Esophagus muscularis mucosa (tissue), 4 donors: ENCODE results near the gene ATRN. TPM values are rescaled to one million over a fixed set of nuclear protein-coding genes. Genes with fewer than 3 reads are reported as not detected.
"Not testable (repeated sequence)": the region's sequence is repeated elsewhere in the genome, so short reads cannot be mapped to it uniquely, and the experiment has no call there.

Source experiments
- DNase-seq: peaks from one replicate; pipeline ENCODE4 v3.0.0-alpha.2; 2017; ENCODE audit errors: extremely low spot score
- H3K27ac ChIP-seq, 4 donors: fragments of 200-600 bp; sonication (generic); replicated peaks in 1 of 4; 1 replicate in 3 of 4; 2 replicates in 1 of 4; pipeline ENCODE4 v1.5.1; 2016 to 2019; ENCODE audit warnings: mild to moderate bottlenecking in 1 of 4
- H3K27me3 ChIP-seq, 4 donors: fragments of 200-600 bp; sonication (generic); one replicate each; pipeline versions ENCODE4 v1.5.1 to v1.6.0; 2016 to 2019
- H3K36me3 ChIP-seq, 4 donors: fragments of 200-600 bp; sonication (generic); one replicate each; pipeline ENCODE4 v1.5.1; 2016 to 2019
- H3K4me1 ChIP-seq, 4 donors: fragments of 200-600 bp; sonication (generic); one replicate each; pipeline ENCODE4 v1.5.1; 2016 to 2019
- H3K4me3 ChIP-seq, 4 donors: fragments of 200-600 bp; sonication (generic); 1 replicate in 2 of 4; 2 replicates in 2 of 4; pipeline ENCODE4 v1.5.1; 2016 to 2019; ENCODE audit warnings: mild to moderate bottlenecking in 4 of 4, moderate library complexity in 1 of 4
- H3K9me3 ChIP-seq, 4 donors: fragments of 200-600 bp; sonication (generic); 1 replicate in 3 of 4; 2 replicates in 1 of 4; pipeline ENCODE4 v1.5.1; 2016 to 2019
- CTCF ChIP-seq, 3 experiments: fragments of 200-600 bp in 2 of 3; fragments of 450-650 bp in 1 of 3; sonication (generic) in 2 of 3; IDR thresholded peaks; one replicate each; pipeline ENCODE4 v1.5.1; 2017 to 2019; ENCODE audit warnings: antibody characterized with exemption in 3 of 3, mild to moderate bottlenecking in 2 of 3, moderate library complexity in 1 of 3
- EP300 ChIP-seq: sonication (generic); formaldehyde crosslinking; IDR thresholded peaks from one replicate; pipeline ENCODE4 v1.6.1; 2017; ENCODE audit warnings: antibody characterized with exemption
- POLR2A ChIP-seq: fragments of 450-650 bp; IDR thresholded peaks from one replicate; pipeline ENCODE4 v1.6.1; 2017; ENCODE audit warnings: antibody characterized with exemption, moderate library complexity, mild to moderate bottlenecking, low read depth
- POLR2AphosphoS5 ChIP-seq, 2 donors: sonication (generic); formaldehyde crosslinking; IDR thresholded peaks; one replicate each; pipeline ENCODE4 v1.6.1; 2017; ENCODE audit warnings: antibody characterized with exemption in 2 of 2
- WGBS: methylation state at CpG from one replicate; pipeline ENCODE4 v1.1.5; 2018; 5-methylcytosine and 5-hydroxymethylcytosine counted together
- intact Hi-C: fragments of 100-400 bp; cut with DNase I; formaldehyde crosslinking; loops from one replicate; pipeline ENCODE4 v1.15.1; 2023
- total RNA-seq, 4 donors: library from RNA; depleted of rRNA; stranded (reverse); fragments of >200 nt; gene quantifications; one replicate each; pipeline versions ENCODE4 v1.1.0 to v1.2.1, GENCODE V29; 2016

ATRN gene
- total RNA-seq, 4 donors from 2014 or later = 14.1 to 19.1 (median 18.0) TPM

- Histone ChIP-seq H3K9me3 (no peaks in the 10 kb centered on the region), H3K36me3 (no peaks in the 10 kb centered on the region), H3K4me1 (peaks cover 24 to 38% (median 32%) of the 10 kb centered on the region in 4 donors), H3K4me3 (peak overlapping the region; percentile 87 to 98 (median 97)), H3K27ac (peak overlapping the region; percentile 83 to 86 (median 84)), H3K27me3 (no peaks in the 10 kb centered on the region)
- intact Hi-C loops = loop anchor here (5.0 kb wide), 1 partner anchor 64 kb away; the partner anchor contains the start of gene DNAAF9
- no peak for TF ChIP-seq CTCF (IDR thresholded peaks at IDR 0.05)
- no peak for TF ChIP-seq EP300
- TF ChIP-seq POLR2A = no peak
- no peak for TF ChIP-seq POLR2AphosphoS5 (IDR thresholded peaks at IDR 0.05)
- 2% methylated on average over 18 of the region's 30 CpGs for WGBS
- DNase-seq = no peak
These were observed 691 bp downstream of the ATRN start for GRCh38 chr20:3471397-3472021.

GRCh38 chr20:3472105-3472504 lies 1.3 kb downstream of the ATRN start:
- Histone ChIP-seq H3K4me1 (peaks cover 24 to 38% (median 32%) of the 10 kb centered on the region in 4 donors), H3K9me3 (no peaks in the 10 kb centered on the region), H3K4me3 (peak overlapping the region; percentile 87 to 98 (median 97)), H3K27ac (no peak overlapping the region), H3K36me3 (no peaks in the 10 kb centered on the region), H3K27me3 (no peaks in the 10 kb centered on the region)
- no peak for DNase-seq
- intact Hi-C loops = loop anchor here (5.0 kb wide), 1 partner anchor 65 kb away; the partner anchor contains the start of gene DNAAF9
- TF ChIP-seq POLR2AphosphoS5 (IDR thresholded peaks at IDR 0.05) = no peak
- no peak for TF ChIP-seq POLR2A
- TF ChIP-seq CTCF (IDR thresholded peaks at IDR 0.05) = no peak
- no peak for TF ChIP-seq EP300
- WGBS = 69% methylated on average over 3 of the region's 3 CpGs

GRCh38 chr20:3473324-3473723 lies 2.5 kb downstream of the ATRN start:
- Histone ChIP-seq H3K4me1 (peaks cover 24 to 38% (median 32%) of the 10 kb centered on the region in 4 donors), H3K27me3 (no peaks in the 10 kb centered on the region), H3K4me3 (no peak overlapping the region), H3K27ac (no peak overlapping the region), H3K36me3 (no peaks in the 10 kb centered on the region), H3K9me3 (no peaks in the 10 kb centered on the region)
- DNase-seq = no peak
- WGBS = 91% methylated on average over 6 of the region's 6 CpGs
- TF ChIP-seq CTCF (IDR thresholded peaks at IDR 0.05) (no peak), POLR2AphosphoS5 (IDR thresholded peaks at IDR 0.05) (no peak), POLR2A (no peak), EP300 (no peak)
- intact Hi-C loops = loop anchor here (5.0 kb wide), 1 partner anchor 66 kb away; the partner anchor contains the start of gene DNAAF9

GRCh38 chr20:3473944-3474343 lies 3.1 kb downstream of the ATRN start:
- intact Hi-C loops = loop anchor here (5.0 kb wide), 1 partner anchor 67 kb away; the partner anchor contains the start of gene DNAAF9
- 100% methylated on average over 1 of the region's 1 CpG for WGBS
- Histone ChIP-seq H3K4me1 (peaks cover 24 to 38% (median 32%) of the 10 kb centered on the region in 4 donors), H3K27ac (no peak overlapping the region), H3K4me3 (no peak overlapping the region), H3K36me3 (no peaks in the 10 kb centered on the region), H3K27me3 (no peaks in the 10 kb centered on the region), H3K9me3 (no peaks in the 10 kb centered on the region)
- DNase-seq = no peak
- TF ChIP-seq POLR2AphosphoS5 (IDR thresholded peaks at IDR 0.05) (no peak), CTCF (IDR thresholded peaks at IDR 0.05) (no peak), EP300 (no peak), POLR2A (no peak)

- WGBS = 95% methylated on average over 1 of the region's 1 CpG
- intact Hi-C loops, H3K27me3 ChIP-seq, H3K27ac ChIP-seq, DNase-seq, H3K36me3 ChIP-seq, H3K4me3 ChIP-seq, H3K9me3 ChIP-seq: not testable (repeated sequence)
- H3K4me1 ChIP-seq = peaks cover 17 to 26% (median 19%) of the 10 kb centered on the region in 4 donors
These were observed 6.4 kb downstream of the ATRN start for GRCh38 chr20:3477003-3477860.
